CD1c-positive myeloid dendritic cell (primary cell): ENCODE results near the gene GIPC1.

ENCODE experiments used
- DNase-seq: peaks from one replicate; pipeline ENCODE4 v3.0.0-alpha.2; 2016; ENCODE audit errors: extremely low spot score

Gene GIPC1

DNA sequence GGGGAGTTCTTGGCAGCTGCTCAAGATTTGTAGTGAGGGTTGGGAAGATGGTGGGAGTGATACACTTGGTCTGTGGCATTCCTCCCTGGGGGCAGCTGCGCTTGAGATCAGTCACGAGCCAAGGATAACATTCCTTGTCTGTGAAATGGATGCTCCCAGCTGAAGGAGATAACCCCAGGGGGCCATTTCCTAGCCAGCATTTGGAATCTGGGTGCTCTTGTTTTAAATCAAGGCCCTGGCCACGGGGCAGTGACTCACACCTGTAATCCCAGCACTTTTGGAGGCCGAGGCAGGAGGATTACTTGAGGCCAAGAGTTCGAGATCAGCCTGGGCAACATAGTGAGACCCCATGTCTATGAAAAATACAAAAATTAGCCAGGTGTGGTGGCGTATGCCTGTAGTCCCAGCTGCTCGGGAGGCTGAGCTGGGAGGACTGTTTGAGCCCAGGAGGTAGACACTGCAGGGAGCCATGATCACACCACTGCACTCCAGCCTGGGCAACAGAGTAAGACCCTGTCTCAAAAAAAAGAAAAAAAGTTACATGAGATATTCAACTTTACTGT is 58.3 kb downstream of the GIPC1 start:
- no peak for DNase-seq

DNA sequence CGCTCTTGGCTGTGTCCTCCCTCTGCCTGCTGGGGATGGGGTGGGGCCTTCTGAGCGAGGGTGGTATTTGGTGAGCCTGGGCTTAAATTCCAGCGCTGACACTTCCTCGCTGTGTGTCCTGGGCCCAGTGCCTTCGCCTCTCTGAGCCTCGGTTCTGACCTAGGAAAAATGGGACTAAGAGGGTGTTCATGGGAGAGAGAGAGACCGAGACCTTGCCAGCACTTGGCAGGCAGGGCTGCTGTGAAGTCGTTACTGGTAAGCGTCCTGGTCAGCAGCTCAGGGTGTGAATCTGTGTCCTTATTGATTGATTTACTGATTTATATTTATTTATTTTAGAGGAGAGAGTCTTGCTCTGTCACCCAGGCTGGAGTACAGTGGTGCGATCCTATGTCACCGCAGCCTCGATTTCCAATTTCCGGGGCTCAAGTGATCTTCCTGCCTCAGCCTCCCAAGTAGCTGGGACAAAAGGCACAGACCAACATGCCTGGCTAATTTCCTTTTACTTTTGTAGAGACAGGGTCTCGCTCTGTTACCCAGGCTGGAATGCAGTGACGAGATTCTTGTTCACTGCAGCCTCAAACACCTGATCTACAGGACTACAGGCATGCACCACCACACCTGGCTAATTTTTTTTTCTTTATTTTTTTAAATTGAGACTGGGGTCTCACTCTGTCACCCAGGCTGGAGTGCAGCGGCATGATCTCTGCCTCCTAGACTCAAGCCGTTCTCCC is 60.4 kb downstream of the GIPC1 start:
- no peak for DNase-seq

DNA sequence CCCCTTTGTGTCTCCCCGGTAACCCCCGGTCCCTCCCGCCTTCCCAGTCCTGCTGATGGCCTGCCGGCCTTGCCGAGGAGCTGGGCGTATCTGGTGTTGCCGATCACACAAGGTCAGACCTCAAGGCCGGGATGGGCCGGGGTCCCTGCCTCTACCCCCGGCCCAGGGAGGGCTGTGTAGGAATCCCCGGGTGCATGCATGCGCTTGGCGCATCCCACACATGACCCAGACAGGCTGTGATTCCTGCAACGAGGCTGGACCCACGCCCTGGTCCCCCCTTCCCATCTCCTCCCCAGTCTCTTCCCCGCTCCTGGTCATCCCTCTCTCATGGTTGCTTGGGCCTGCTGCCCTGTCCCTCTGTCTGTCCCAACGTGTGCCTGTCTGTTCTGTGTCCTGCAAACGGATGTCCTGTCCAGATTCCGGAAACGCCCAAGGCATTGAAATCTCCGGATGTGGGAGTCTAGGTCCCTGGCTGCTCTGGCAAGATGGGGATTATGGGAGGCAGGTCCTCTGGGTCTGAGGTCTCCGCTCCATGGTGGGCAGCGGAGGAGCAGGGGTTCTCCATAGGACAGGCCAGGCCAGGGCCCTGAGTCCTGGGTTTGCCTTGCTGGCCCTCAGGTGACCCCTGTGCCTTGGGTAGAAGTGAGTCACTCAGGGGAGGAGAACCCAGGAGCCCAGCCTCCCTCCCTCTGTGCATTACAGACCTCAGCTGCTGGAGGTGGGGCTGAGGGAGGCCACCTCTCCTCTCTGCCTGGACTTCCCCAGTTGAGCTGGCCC is 61.2 kb downstream of the GIPC1 start:
- DNase-seq = peak; percentile 51

DNA sequence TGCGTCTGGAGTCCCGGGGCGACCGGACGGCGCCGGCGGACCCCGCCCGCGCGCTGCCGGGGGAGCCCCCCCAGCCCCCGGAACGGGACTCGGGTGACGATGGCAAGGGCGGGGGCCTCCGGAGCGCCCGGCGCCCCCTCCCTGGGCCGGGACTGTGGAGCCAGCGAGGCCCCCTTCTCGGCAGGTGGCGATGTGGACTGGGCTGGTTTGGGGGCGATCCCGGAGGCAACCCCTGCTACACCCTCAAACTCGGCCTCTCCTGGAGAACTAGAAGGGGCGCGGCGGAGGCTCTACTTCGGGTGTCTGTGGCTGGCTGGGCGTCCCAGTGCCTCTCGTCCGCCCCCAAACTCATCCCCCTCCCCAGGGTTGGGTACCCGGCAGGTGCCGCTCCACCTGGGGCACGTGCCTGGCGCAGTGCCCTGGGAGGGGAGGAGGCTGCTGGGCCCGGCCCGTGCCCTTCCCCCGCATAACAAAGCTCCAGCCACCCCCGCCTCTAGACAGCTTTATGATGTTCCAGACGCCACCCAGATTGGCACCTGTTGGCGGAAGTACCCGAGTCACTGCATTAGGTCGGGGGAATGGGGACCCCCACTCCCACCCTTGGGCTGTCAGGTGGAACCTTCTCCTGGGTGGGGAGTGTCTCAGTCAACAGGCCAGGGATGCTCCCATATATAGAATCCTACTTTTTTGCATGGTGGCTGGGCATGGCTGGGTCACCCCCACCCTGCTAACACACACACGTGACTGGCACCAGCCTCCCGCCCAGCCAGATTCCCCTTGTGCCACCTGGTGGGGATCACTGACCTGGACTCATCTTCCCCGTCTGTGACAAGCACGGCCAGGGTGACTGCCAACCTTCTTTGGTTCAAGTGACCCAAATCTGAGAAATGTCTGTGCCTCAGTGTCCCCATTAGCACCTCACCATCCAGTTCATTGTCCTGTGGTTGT is 62.1 kb downstream of the GIPC1 start:
- no peak for DNase-seq

DNA sequence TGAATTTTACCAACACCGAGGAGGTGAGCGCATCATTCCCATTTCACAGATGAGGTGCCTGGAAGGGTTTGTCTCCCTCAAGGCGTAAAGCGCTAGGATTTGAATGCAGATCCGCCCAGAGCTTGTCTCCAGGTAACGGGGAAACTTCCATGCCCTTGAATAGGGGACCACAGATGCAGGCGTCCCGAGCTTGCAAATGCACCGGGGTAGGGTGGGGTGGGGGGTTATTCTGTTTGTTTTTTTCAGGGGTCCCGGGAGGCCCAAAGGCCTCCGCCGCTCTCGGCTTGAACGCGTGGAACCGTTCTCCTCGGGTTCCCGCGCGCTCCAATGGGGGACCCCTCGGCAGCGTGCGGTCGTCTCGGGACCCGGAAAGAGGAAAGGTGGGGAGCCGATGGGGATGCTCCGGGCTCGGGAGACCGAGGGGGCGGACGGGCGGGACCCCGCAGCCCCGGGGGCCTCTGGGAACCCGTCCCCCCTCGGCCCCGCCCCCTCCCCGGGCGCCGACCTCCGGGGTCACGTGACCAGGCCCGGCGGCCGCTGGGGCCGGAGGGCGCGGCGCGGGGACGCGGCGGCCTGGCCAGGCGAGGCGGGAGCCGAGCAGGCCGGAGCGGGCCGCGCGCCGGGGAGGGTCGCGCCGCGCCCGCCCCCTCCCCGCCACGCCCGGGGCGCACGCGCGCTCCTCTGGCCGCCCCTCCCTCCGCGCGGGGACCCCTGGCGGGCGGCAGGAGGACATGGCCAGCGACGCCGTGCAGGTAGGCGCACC is 63.0 kb downstream of the GIPC1 start, which contains the start of gene PKN1:
PKN1 (plus strand) TSS at position 516 of the 763 bp plus-strand sequence; CDS start at position 732, 216 bp downstream.
- DNase-seq = peak; percentile 49

DNA sequence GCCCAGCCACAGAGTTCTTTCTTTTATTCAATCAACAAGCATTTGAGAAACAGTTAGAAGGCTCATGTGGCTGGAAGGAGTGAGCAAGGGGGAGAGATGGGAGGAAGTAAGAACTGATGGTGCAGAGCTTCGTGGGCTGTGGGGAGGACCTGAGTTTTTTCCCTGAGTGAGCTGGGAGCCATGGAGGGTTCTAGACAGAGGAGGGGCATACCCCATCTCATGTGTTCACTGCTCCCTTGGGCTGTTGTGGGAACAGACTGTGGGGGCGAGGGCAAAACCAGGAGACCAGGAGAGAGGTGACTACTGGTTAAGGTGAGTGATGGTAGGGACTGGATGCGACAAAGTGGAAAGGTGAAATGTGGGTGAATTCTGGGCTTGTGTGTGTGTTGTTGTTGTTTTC is 65.2 kb downstream of the GIPC1 start:
- no peak for DNase-seq

DNA sequence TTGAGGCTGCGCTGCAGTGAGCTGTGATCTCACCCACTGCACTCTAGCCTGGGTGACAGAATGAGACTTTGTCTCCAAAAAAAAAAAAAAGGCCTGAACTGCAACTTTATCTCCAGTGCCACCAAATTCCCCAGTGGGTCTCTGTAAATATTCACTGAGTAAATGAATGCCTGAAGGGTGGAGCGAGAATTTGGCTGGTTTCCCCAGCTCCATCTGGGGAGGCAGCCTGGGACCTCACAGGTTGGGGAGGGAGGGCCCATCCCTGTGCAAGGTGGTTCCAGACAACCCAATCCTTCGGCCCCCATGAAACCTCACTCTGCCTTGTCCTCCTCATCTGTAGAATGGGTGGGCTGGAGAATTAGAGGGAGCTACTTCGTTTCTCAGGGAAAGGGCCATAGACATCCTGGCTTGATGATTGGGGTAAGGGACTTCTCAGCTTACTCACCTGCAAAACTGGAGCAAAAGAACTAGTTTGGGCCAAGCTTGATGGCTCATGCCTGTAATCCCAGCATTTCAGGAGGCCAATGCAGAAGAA is 67.0 kb downstream of the GIPC1 start:
- no peak for DNase-seq
